PC-3 (cell line): ENCODE results near the gene MED4. TPM values are rescaled to one million over a fixed set of nuclear protein-coding genes. Genes with fewer than 3 reads are reported as not detected.

Experiments used
- ATAC-seq: fragments of 200-7000 bp; cut with Tn5 transposase; 2 replicates; pipeline ENCODE4 v1.9.1; 2020; ENCODE audit warnings: mild to moderate bottlenecking, moderate library complexity
- BruUV-seq: library from RNA; stranded (reverse); fragments of 400-500 nt; replicated peaks from 2 replicates; lab custom pipeline; 2021; lab: Mats Ljungman, UMichigan
- CTCF ChIA-PET: fragments of 300-600 bp; sonication (Branson Sonifier 250); formaldehyde crosslinking; loops from one replicate; lab custom pipeline; 2022; ENCODE audit warnings: antibody characterized with exemption; lab: Charles Lee
- POLR2A ChIA-PET: fragments of 300-600 bp; sonication (Branson Sonifier 250); formaldehyde crosslinking; loops from one replicate; lab custom pipeline; 2022; ENCODE audit warnings: antibody characterized with exemption; ENCODE audit not compliant: unreplicated experiment; lab: Charles Lee
- DNase-seq: peaks from one replicate; pipeline ENCODE4 v3.0.0-alpha.2; 2015
- H2AFZ ChIP-seq: fragments of 300-600 bp; sonication (generic); 2 replicates; pipeline ENCODE4 v1.6.0; 2016; ENCODE audit warnings: antibody characterized with exemption, low read length
- H3F3A ChIP-seq: fragments of 300-600 bp; sonication (generic); one replicate; pipeline ENCODE4 v1.6.0; 2017; ENCODE audit warnings: antibody characterized with exemption, low read length, control low read depth, mild to moderate bottlenecking; ENCODE audit not compliant: unreplicated experiment
- H3K27ac ChIP-seq: fragments of 300-600 bp; sonication (generic); 2 replicates; pipeline ENCODE4 v1.5.1; 2016; ENCODE audit warnings: mild to moderate bottlenecking, low read length
- H3K27me3 ChIP-seq: fragments of 300-600 bp; sonication (generic); 2 replicates; pipeline ENCODE4 v1.6.1; 2016; ENCODE audit warnings: low read length, mixed read lengths
- H3K36me3 ChIP-seq: fragments of 300-600 bp; sonication (generic); 2 replicates; pipeline ENCODE4 v1.6.1; 2016; ENCODE audit warnings: low read depth, mixed run types, low read length, mixed read lengths
- H3K4me1 ChIP-seq: fragments of 300-600 bp; sonication (generic); 2 replicates; pipeline ENCODE4 v1.5.1; 2016; ENCODE audit warnings: low read length; ENCODE audit not compliant: insufficient read depth
- H3K4me2 ChIP-seq: fragments of 300-600 bp; sonication (generic); 2 replicates; pipeline ENCODE4 v1.6.0; 2016; ENCODE audit warnings: low read length
- H3K4me3 ChIP-seq: fragments of 300-600 bp; sonication (generic); 2 replicates; pipeline ENCODE4 v1.5.1; 2016; ENCODE audit warnings: mild to moderate bottlenecking, low read length, mixed read lengths
- H3K79me2 ChIP-seq: fragments of 300-600 bp; sonication (generic); 2 replicates; pipeline ENCODE4 v1.6.1; 2017; ENCODE audit warnings: low read length, mixed read lengths
- H3K9ac ChIP-seq: fragments of 300-600 bp; sonication (generic); 2 replicates; pipeline ENCODE4 v1.6.0; 2016; ENCODE audit warnings: mild to moderate bottlenecking, low read length
- H3K9me2 ChIP-seq: fragments of 300-600 bp; sonication (generic); replicated peaks from 2 replicates; pipeline ENCODE4 v1.6.1; 2016; ENCODE audit warnings: mixed run types, low read length, mixed read lengths
- H3K9me3 ChIP-seq: fragments of 300-600 bp; sonication (generic); 2 replicates; pipeline ENCODE4 v1.6.1; 2016; ENCODE audit warnings: low read length, mixed read lengths
- H4K20me1 ChIP-seq: fragments of 300-600 bp; sonication (generic); 2 replicates; pipeline ENCODE4 v1.6.1; 2016; ENCODE audit warnings: low read length, mixed read lengths
- CTCF ChIP-seq: fragments of 300-600 bp; sonication (generic); conservative IDR thresholded peaks from 2 replicates; pipeline ENCODE4 v1.5.1; 2017; ENCODE audit warnings: antibody characterized with exemption, low read depth, mild to moderate bottlenecking, low read length
- EZH2 ChIP-seq: fragments of 300-600 bp; sonication (generic); IDR thresholded peaks from one replicate; pipeline ENCODE4 v1.6.1; 2017; ENCODE audit warnings: antibody characterized with exemption, mild to moderate bottlenecking, low read length; ENCODE audit not compliant: unreplicated experiment
- EZH2phosphoT487 ChIP-seq: fragments of 300-600 bp; sonication (generic); IDR thresholded peaks from 2 replicates; pipeline ENCODE4 v1.6.1; 2018; ENCODE audit warnings: mild to moderate bottlenecking, antibody characterized with exemption, low read length, borderline replicate concordance
- intact Hi-C: fragments of 100-400 bp; cut with micrococcal nuclease; formaldehyde crosslinking; loops from 2 replicates; pipeline ENCODE4 v1.9.0; 2023
- total RNA-seq: library from RNA; depleted of rRNA; stranded (reverse); fragments of >200 nt; gene quantifications from 2 replicates; pipeline ENCODE4 v1.2.3, GENCODE V29; 2014

MED4 gene
- total RNA-seq, 1 experiment from 2014 or later, result 19.0 TPM

DNA sequence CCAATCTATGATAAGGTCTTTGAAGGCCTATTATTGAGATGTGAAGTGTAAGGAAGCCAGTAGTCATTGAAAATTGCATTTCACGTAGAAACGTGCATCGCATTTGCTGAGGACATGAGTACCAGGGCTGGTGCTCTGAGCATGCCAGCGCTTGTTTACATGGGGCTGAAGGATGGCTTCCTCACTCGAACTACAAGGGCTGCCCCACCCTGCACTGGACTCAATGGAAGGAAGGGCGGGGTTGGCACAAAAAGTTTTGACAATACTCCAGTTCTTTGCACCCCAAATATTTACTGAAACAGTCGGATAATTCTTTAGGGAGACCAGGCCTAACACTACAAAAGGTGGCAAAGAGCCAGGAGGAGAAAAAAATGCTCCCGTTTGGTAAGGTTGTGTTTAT, 28.9 kb upstream of the MED4 start:
- ChIA-PET POLR2A (no interaction called here), CTCF (no interaction called here)
- Histone ChIP-seq H3F3A (no peaks in the 10 kb centered on the region), H3K36me3 (no peaks in the 10 kb centered on the region), H3K9me3 (no peaks in the 10 kb centered on the region), H3K79me2 (no peaks in the 10 kb centered on the region), H3K4me1 (no peaks in the 10 kb centered on the region), H3K9me2 (no peaks in the 10 kb centered on the region), H3K27ac (no peak overlapping the region), H4K20me1 (no peaks in the 10 kb centered on the region), H3K9ac (no peak overlapping the region), H2AFZ (no peak overlapping the region), H3K4me3 (no peak overlapping the region), H3K27me3 (no peaks in the 10 kb centered on the region), H3K4me2 (no peak overlapping the region)
- TF ChIP-seq EZH2phosphoT487, result no peak
- TF ChIP-seq CTCF, result no peak
- TF ChIP-seq EZH2, result no peak
- no peak for ATAC-seq
- BruUV-seq, result no TSS peak
- intact Hi-C loops, result no loop called here
- no peak for DNase-seq

DNA sequence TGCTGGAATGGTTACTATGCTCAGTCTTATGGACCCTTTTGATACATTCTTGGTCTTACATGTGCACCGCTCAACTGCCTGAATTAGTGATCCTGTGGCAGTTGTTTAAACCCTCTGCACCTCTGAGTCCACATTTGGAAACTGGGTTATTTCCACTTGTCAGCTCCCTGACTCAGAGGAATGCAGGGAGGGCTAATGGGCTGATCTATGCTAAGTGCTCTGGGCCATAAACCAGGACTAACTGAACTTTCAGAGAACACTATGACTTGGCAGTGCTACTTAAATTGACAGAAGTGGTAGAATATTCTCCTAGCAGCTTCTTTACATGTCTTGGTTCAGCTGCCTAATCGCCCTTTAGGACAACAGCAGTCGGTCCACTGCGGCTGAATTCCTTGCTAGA, 26.8 kb upstream of the MED4 start:
- ChIA-PET POLR2A (no interaction called here), CTCF (no interaction called here)
- no peak overlapping the region for H3K27ac ChIP-seq
- ATAC-seq (no peak), DNase-seq (no peak)
- H3K9me2 ChIP-seq, result no peaks in the 10 kb centered on the region
- no peaks in the 10 kb centered on the region for H3K79me2 ChIP-seq
- H3F3A ChIP-seq, result no peaks in the 10 kb centered on the region
- H3K9ac ChIP-seq, result no peak overlapping the region
- H3K4me3 ChIP-seq, result no peak overlapping the region
- H3K27me3 ChIP-seq, result no peaks in the 10 kb centered on the region
- no peaks in the 10 kb centered on the region for H3K9me3 ChIP-seq
- no peak for TF ChIP-seq EZH2
- no peak for TF ChIP-seq EZH2phosphoT487
- no peak for TF ChIP-seq CTCF
- H2AFZ ChIP-seq, result no peak overlapping the region
- intact Hi-C loops, result no loop called here
- BruUV-seq, result no TSS peak
- H3K4me1 ChIP-seq, result no peaks in the 10 kb centered on the region
- H4K20me1 ChIP-seq, result no peaks in the 10 kb centered on the region
- no peak overlapping the region for H3K4me2 ChIP-seq
- H3K36me3 ChIP-seq, result no peaks in the 10 kb centered on the region

GRCh38 chr13:48120241-48120640, 25.3 kb upstream of the MED4 start:
- ChIA-PET CTCF (no interaction called here), POLR2A (no interaction called here)
- no peak for DNase-seq
- Histone ChIP-seq H3K9me3 (no peaks in the 10 kb centered on the region), H3K27me3 (no peaks in the 10 kb centered on the region), H3K4me1 (no peaks in the 10 kb centered on the region), H4K20me1 (no peaks in the 10 kb centered on the region), H3K36me3 (no peaks in the 10 kb centered on the region), H3K27ac (no peak overlapping the region), H3K9me2 (no peaks in the 10 kb centered on the region), H2AFZ (no peak overlapping the region), H3K79me2 (no peaks in the 10 kb centered on the region), H3K4me2 (no peak overlapping the region), H3K9ac (no peak overlapping the region), H3F3A (no peaks in the 10 kb centered on the region), H3K4me3 (no peak overlapping the region)
- TF ChIP-seq EZH2phosphoT487 (no peak), CTCF (no peak), EZH2 (no peak)
- intact Hi-C loops, result no loop called here
- ATAC-seq, result no peak
- no TSS peak for BruUV-seq
